Measurements from ENCODE around the gene GRK5. TPM values are rescaled to one million over a fixed set of nuclear protein-coding genes. Genes with fewer than 3 reads are reported as not detected.

GRK5 gene
- polyA plus RNA-seq, 1 experiment: 20.8 TPM

- POLR2A ChIA-PET: interaction anchor here (0.6 to 0.7 kb wide), 4 partner anchors 9 to 240 kb away, joined by 3 to 8 read pairs (median 4); no protein-coding TSS in a partner anchor
- no peaks in the 10 kb centered on the region for H3K27me3 ChIP-seq (ENCODE audit: control insufficient read depth, insufficient read depth, low read length)
Measured at GRCh38 chr10:119209736-119210355, 2.5 kb downstream of the GRK5 start.

GRCh38 chr10:119210633-119211032 lies 3.3 kb downstream of the GRK5 start:
- DNase-seq (ENCODE audit: low read depth): no peak
- Histone ChIP-seq H3K36me3 (ENCODE audit: control insufficient read depth, insufficient read depth, low read length) (no peaks in the 10 kb centered on the region), H3K4me3 (ENCODE audit: low read depth, low read length) (no peak overlapping the region), H3K27me3 (ENCODE audit: control insufficient read depth, insufficient read depth, low read length) (no peaks in the 10 kb centered on the region)
- ChIA-PET CTCF (interaction anchor here (1.1 to 4.2 kb wide), 8 partner anchors 13 to 234 kb away, joined by 3 to 32 read pairs (median 6); no protein-coding TSS in a partner anchor), POLR2A (interaction anchor here (0.6 kb wide), 1 partner anchor 330 kb away, joined by 3 read pairs; no protein-coding TSS in a partner anchor)
- TF ChIP-seq CTCF (IDR thresholded peaks at IDR 0.05; ENCODE audit: insufficient read depth, low read depth, low read length): no peak

More at GRCh38 chr10:119209736-119210355, 2.5 kb downstream of the GRK5 start:
- CTCF ChIA-PET: interaction anchor here (0.6 to 4.6 kb wide), 31 partner anchors 8 to 333 kb away, joined by 3 to 42 read pairs (median 5); partner anchors contain the start of gene RGS10
- no peak for DNase-seq (ENCODE audit: low read depth)
- H3K36me3 ChIP-seq (ENCODE audit: control insufficient read depth, insufficient read depth, low read length): no peaks in the 10 kb centered on the region
- no peak for TF ChIP-seq CTCF (IDR thresholded peaks at IDR 0.05; ENCODE audit: insufficient read depth, low read depth, low read length)
- peak overlapping the region; percentile 91 for H3K4me3 ChIP-seq (ENCODE audit: low read depth, low read length)

- no peak overlapping the region for H3K4me3 ChIP-seq (ENCODE audit: low read depth, low read length)
- H3K27me3 ChIP-seq (ENCODE audit: control insufficient read depth, insufficient read depth, low read length): no peaks in the 10 kb centered on the region
- TF ChIP-seq CTCF (IDR thresholded peaks at IDR 0.05; ENCODE audit: insufficient read depth, low read depth, low read length): no peak
- ChIA-PET CTCF (interaction anchor here (1.6 to 4.2 kb wide), 3 partner anchors 36 to 233 kb away, joined by 5 to 32 read pairs (median 25); no protein-coding TSS in a partner anchor), POLR2A (interaction anchor here (0.6 to 0.9 kb wide), 2 partner anchors 42 to 329 kb away, joined by 3 to 6 read pairs; no protein-coding TSS in a partner anchor)
- H3K36me3 ChIP-seq (ENCODE audit: control insufficient read depth, insufficient read depth, low read length): no peaks in the 10 kb centered on the region
- DNase-seq (ENCODE audit: low read depth): peak; percentile 87
Measured at GRCh38 chr10:119211176-119211575, 3.8 kb downstream of the GRK5 start.

- DNase-seq (ENCODE audit: low read depth): no peak
- Histone ChIP-seq H3K27me3 (ENCODE audit: control insufficient read depth, insufficient read depth, low read length) (no peaks in the 10 kb centered on the region), H3K4me3 (ENCODE audit: low read depth, low read length) (no peak overlapping the region), H3K36me3 (ENCODE audit: control insufficient read depth, insufficient read depth, low read length) (no peaks in the 10 kb centered on the region)
- TF ChIP-seq CTCF (IDR thresholded peaks at IDR 0.05; ENCODE audit: insufficient read depth, low read depth, low read length): no peak
- CTCF ChIA-PET: interaction anchor here (1.1 to 4.2 kb wide), 4 partner anchors 9 to 233 kb away, joined by 3 to 32 read pairs (median 14); no protein-coding TSS in a partner anchor
- POLR2A ChIA-PET: interaction anchor here (0.7 to 0.9 kb wide), 2 partner anchors 41 kb away, joined by 6 read pairs; no protein-coding TSS in a partner anchor
Measured at GRCh38 chr10:119211625-119212441, 4.5 kb downstream of the GRK5 start.

- ChIA-PET CTCF (interaction anchor here (1.6 kb wide), 1 partner anchor 36 kb away, joined by 3 read pairs; no protein-coding TSS in a partner anchor), POLR2A (no interaction called here)
- Histone ChIP-seq H3K27me3 (ENCODE audit: control insufficient read depth, insufficient read depth, low read length) (no peaks in the 10 kb centered on the region), H3K36me3 (ENCODE audit: control insufficient read depth, insufficient read depth, low read length) (no peaks in the 10 kb centered on the region), H3K4me3 (ENCODE audit: low read depth, low read length) (no peak overlapping the region)
- DNase-seq (ENCODE audit: low read depth): no peak
- TF ChIP-seq CTCF (IDR thresholded peaks at IDR 0.05; ENCODE audit: insufficient read depth, low read depth, low read length): no peak
Measured at GRCh38 chr10:119215371-119215770, 8.0 kb downstream of the GRK5 start.

Data from BJ (cell line).